ENCODE measurements around the gene SAMD9L.

Gene SAMD9L

DNA sequence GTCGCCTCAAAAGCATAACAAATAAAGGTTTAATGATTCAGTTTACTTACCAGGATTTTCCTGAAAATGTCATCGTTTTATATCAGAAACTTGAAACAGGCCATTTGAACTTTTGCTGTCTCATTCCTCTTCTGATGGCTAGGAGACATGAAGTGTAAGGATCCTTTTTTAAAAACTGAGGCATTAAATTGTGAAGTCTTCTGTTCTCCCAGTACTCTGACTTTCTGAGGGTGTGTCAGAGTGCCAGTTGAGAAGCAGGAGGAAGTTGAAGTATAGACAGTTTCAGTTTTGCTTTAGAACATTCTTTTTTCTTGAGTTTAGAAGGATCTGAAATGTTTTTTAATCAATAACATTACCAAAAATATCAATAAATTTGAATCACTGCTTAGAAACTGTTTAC, at the start of gene SAMD9L:
Gene SAMD9L, minus strand, starts transcription at position 242 of the 400 bp plus-strand sequence. CDS start 12,414 bp downstream, outside the sequence.
- Histone ChIP-seq H3K4me3 (ENCODE audit: low read length) (no peak within 1 kb of the TSS), H3K4me1 (ENCODE audit: control insufficient read depth, insufficient read depth, low read length) (peaks cover 11% of the 10 kb centered on the region), H3K27me3 (ENCODE audit: control insufficient read depth, insufficient read depth, low read length) (no peaks in the 10 kb centered on the region), H3K9me3 (ENCODE audit: control insufficient read depth, low read length) (no peaks in the 10 kb centered on the region), H3K36me3 (ENCODE audit: control insufficient read depth, insufficient read depth, low read length) (peaks cover under 1% of the 10 kb centered on the region), H3K9ac (ENCODE audit: low read length) (peak within 1 kb of the TSS; percentile 56)

DNA sequence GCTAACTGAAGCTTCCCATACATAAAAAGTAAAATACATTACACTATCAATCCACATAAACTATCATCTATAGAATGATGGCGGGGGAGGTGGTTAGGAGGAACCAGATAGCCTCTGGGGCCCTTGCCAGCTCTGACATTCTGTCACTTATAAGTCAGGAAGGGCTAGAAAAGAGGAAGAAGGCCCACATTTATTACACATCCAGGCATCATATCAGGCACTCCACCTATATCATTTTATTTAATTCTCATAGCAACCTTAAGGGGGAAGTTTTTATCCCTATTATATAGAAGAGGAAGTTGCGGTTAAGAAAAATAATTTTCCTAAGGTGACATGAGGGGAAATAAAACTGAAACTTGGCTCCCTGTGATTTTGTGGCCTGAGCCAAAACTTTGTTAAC, 48.2 kb upstream of the SAMD9L start:
- Histone ChIP-seq H3K27me3 (ENCODE audit: control insufficient read depth, insufficient read depth, low read length) (no peaks in the 10 kb centered on the region), H3K4me1 (ENCODE audit: control insufficient read depth, insufficient read depth, low read length) (peaks cover 13% of the 10 kb centered on the region), H3K9me3 (ENCODE audit: control insufficient read depth, low read length) (no peaks in the 10 kb centered on the region), H3K9ac (ENCODE audit: low read length) (no peak overlapping the region), H3K4me3 (ENCODE audit: low read length) (no peak overlapping the region), H3K36me3 (ENCODE audit: control insufficient read depth, insufficient read depth, low read length) (no peaks in the 10 kb centered on the region)

- Histone ChIP-seq H3K4me3 (ENCODE audit: low read length) (no peak overlapping the region), H3K27me3 (ENCODE audit: control insufficient read depth, insufficient read depth, low read length) (no peaks in the 10 kb centered on the region), H3K36me3 (ENCODE audit: control insufficient read depth, insufficient read depth, low read length) (no peaks in the 10 kb centered on the region), H3K9ac (ENCODE audit: low read length) (no peak overlapping the region), H3K9me3 (ENCODE audit: control insufficient read depth, low read length) (no peaks in the 10 kb centered on the region), H3K4me1 (ENCODE audit: control insufficient read depth, insufficient read depth, low read length) (peaks cover 13% of the 10 kb centered on the region)
Measured at GRCh38 chr7:93194386-93194785, 46.2 kb upstream of the SAMD9L start.

DNA sequence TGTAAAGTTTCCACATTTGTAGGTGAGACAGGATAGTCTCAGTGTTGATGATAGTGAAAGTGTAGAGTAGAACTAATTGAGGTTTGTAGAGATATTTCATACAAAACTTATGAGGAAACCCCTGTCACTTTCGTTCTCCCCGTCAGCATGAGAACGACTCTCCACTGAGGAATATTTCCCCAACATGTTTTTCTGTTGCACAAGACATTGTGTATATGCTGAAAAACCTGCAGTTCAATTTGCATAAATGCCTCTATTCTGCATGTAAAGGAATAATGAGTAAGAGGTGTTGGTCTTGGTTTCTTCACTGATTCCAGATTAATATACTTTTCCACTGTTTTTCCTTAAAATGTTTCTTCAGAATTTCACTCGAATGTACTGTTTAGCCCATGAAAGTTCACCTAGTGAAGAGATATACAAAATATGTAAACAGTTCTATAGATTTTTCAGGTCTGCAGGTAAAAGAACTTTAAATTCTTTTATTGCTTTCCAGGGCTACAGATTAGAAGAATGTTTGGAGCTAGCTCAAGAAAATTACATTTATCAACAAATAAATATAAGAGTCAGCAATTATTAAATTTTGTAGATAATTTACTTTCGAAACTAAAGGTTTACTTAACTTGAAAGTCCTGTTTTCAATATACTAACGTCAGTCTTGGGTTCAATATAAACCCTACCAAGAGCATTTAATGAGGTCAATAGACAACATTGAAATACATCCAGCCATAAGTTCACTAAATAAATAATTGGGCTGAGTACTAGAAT, 40.9 kb upstream of the SAMD9L start:
- peaks cover 3% of the 10 kb centered on the region for H3K27me3 ChIP-seq (ENCODE audit: control insufficient read depth, insufficient read depth, low read length)
- H3K4me3 ChIP-seq (ENCODE audit: low read length): no peak overlapping the region
- H3K4me1 ChIP-seq (ENCODE audit: control insufficient read depth, insufficient read depth, low read length): no peaks in the 10 kb centered on the region
- no peaks in the 10 kb centered on the region for H3K9me3 ChIP-seq (ENCODE audit: control insufficient read depth, low read length)
- H3K36me3 ChIP-seq (ENCODE audit: control insufficient read depth, insufficient read depth, low read length): no peaks in the 10 kb centered on the region
- no peak overlapping the region for H3K9ac ChIP-seq (ENCODE audit: low read length)

- Histone ChIP-seq H3K27me3 (ENCODE audit: control insufficient read depth, insufficient read depth, low read length) (peaks cover 3% of the 10 kb centered on the region), H3K4me3 (ENCODE audit: low read length) (no peak overlapping the region), H3K36me3 (ENCODE audit: control insufficient read depth, insufficient read depth, low read length) (no peaks in the 10 kb centered on the region), H3K9ac (ENCODE audit: low read length) (no peak overlapping the region), H3K9me3 (ENCODE audit: control insufficient read depth, low read length) (no peaks in the 10 kb centered on the region), H3K4me1 (ENCODE audit: control insufficient read depth, insufficient read depth, low read length) (no peaks in the 10 kb centered on the region)
Measured at GRCh38 chr7:93185303-93186027, 37.3 kb upstream of the SAMD9L start.

DNA sequence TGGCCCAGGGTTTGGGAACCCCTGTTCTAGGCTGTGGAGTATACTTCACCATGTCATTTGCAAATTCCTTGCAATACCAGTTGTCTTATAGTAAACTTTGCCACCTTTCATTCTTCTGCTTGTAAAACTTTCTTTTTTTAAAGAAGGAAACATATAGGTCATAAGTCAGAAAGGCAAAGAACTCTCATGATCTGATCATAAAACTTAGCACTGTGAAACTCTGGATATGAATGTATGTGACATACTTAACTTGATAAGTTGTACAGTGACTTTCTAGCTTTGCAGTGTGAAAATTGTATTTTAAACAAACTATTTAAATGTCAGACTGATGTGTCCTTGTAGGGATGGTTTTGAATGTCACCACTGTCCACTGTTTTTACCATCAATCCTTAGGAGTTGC, 31.0 kb upstream of the SAMD9L start:
- H3K27me3 ChIP-seq (ENCODE audit: control insufficient read depth, insufficient read depth, low read length): no peaks in the 10 kb centered on the region
- H3K36me3 ChIP-seq (ENCODE audit: control insufficient read depth, insufficient read depth, low read length): no peaks in the 10 kb centered on the region
- H3K4me1 ChIP-seq (ENCODE audit: control insufficient read depth, insufficient read depth, low read length): no peaks in the 10 kb centered on the region
- H3K9me3 ChIP-seq (ENCODE audit: control insufficient read depth, low read length): no peaks in the 10 kb centered on the region
- H3K4me3 ChIP-seq (ENCODE audit: low read length): no peak overlapping the region
- no peak overlapping the region for H3K9ac ChIP-seq (ENCODE audit: low read length)

- H3K36me3 ChIP-seq (ENCODE audit: control insufficient read depth, insufficient read depth, low read length): no peaks in the 10 kb centered on the region
- H3K9ac ChIP-seq (ENCODE audit: low read length): no peak overlapping the region
- no peaks in the 10 kb centered on the region for H3K9me3 ChIP-seq (ENCODE audit: control insufficient read depth, low read length)
- no peak overlapping the region for H3K4me3 ChIP-seq (ENCODE audit: low read length)
- H3K27me3 ChIP-seq (ENCODE audit: control insufficient read depth, insufficient read depth, low read length): no peaks in the 10 kb centered on the region
- no peaks in the 10 kb centered on the region for H3K4me1 ChIP-seq (ENCODE audit: control insufficient read depth, insufficient read depth, low read length)
Measured at GRCh38 chr7:93178213-93178612, 30.0 kb upstream of the SAMD9L start.

DNA sequence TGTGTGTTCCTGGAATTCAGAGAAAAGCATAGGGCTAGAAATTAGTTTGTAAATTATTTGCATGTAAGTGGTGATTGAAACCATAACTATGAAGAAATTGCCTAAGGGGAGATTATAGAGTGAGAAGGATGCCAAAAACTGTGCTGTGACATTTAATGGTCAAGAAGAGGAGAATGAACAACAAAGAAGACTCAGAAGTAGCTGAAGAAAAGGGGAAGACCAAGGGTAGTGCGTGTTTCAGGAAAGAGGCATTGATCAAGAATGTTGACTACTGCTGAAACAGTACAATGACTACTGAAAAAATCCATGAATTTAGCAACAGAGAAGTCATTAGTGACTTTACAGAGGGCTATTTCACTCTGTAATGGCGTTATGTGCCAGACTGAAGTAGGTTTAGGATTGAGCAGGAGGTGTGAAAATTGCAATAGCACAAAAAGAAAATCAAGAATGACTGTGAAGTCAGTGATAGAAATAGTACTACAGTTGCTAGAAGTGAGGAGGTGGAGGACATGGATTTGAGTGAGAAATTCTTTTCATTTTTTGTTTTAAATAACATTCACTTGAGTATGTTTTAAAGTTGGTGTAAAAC, 28.9 kb upstream of the SAMD9L start:
- Histone ChIP-seq H3K4me3 (ENCODE audit: low read length) (no peak overlapping the region), H3K27me3 (ENCODE audit: control insufficient read depth, insufficient read depth, low read length) (no peaks in the 10 kb centered on the region), H3K9ac (ENCODE audit: low read length) (no peak overlapping the region), H3K4me1 (ENCODE audit: control insufficient read depth, insufficient read depth, low read length) (no peaks in the 10 kb centered on the region), H3K9me3 (ENCODE audit: control insufficient read depth, low read length) (no peaks in the 10 kb centered on the region), H3K36me3 (ENCODE audit: control insufficient read depth, insufficient read depth, low read length) (no peaks in the 10 kb centered on the region)

GRCh38 chr7:93175219-93175618, 27.0 kb upstream of the SAMD9L start:
- H3K36me3 ChIP-seq (ENCODE audit: control insufficient read depth, insufficient read depth, low read length): no peaks in the 10 kb centered on the region
- no peak overlapping the region for H3K4me3 ChIP-seq (ENCODE audit: low read length)
- no peak overlapping the region for H3K9ac ChIP-seq (ENCODE audit: low read length)
- H3K4me1 ChIP-seq (ENCODE audit: control insufficient read depth, insufficient read depth, low read length): no peaks in the 10 kb centered on the region
- no peaks in the 10 kb centered on the region for H3K27me3 ChIP-seq (ENCODE audit: control insufficient read depth, insufficient read depth, low read length)
- peaks cover 6% of the 10 kb centered on the region for H3K9me3 ChIP-seq (ENCODE audit: control insufficient read depth, low read length)

DNA sequence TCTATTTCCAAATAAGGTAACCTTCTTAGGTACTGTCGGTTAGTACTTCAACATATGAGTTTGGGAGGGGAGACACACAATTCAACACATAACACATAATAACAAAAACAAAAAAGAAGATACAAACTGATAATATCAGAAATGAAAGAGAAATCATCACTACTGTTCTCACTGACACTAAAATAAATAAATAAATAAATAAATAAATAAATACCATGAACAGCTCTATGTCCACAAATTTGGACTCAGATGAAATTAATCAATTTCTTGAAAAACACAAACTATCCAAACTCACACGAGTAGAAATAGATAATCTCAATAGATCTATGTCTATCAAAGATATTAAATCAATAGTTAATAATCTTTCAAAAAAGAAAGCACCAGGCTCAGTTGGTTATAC, 24.5 kb upstream of the SAMD9L start:
- no peaks in the 10 kb centered on the region for H3K36me3 ChIP-seq (ENCODE audit: control insufficient read depth, insufficient read depth, low read length)
- H3K4me3 ChIP-seq (ENCODE audit: low read length): no peak overlapping the region
- no peaks in the 10 kb centered on the region for H3K27me3 ChIP-seq (ENCODE audit: control insufficient read depth, insufficient read depth, low read length)
- no peak overlapping the region for H3K9ac ChIP-seq (ENCODE audit: low read length)
- H3K9me3 ChIP-seq (ENCODE audit: control insufficient read depth, low read length): peaks cover 6% of the 10 kb centered on the region
- H3K4me1 ChIP-seq (ENCODE audit: control insufficient read depth, insufficient read depth, low read length): no peaks in the 10 kb centered on the region

DNA sequence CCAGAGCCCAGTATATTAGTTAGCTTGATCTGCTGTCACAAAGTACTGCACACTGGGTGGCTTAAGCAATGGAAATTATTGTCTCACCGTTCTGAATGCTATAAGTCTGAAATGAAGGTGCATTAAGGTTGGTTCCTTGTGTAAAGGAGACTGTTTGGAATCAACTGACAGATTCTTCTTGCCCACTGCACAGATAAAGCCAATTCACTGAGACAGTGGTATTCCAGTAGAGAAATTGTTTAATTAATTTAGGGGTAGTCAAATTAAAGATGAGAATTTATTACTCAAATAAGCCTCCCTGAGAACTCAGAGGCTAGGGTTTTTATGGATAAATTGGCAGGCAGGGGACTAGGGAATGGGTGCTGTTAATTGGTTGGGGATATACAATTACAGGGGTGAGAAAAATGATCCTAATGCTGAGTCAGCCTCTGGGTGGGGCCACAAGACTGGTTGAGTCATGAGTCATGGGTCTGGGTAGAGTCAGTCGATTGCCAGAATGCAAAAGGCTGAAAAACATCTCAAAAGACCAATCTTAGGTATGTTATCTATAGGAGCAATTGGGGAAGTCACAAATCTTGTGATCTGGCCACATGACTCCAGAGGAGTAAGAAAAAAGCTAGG, 23.5 kb upstream of the SAMD9L start:
- no peaks in the 10 kb centered on the region for H3K27me3 ChIP-seq (ENCODE audit: control insufficient read depth, insufficient read depth, low read length)
- peaks cover 6% of the 10 kb centered on the region for H3K9me3 ChIP-seq (ENCODE audit: control insufficient read depth, low read length)
- H3K9ac ChIP-seq (ENCODE audit: low read length): no peak overlapping the region
- no peaks in the 10 kb centered on the region for H3K4me1 ChIP-seq (ENCODE audit: control insufficient read depth, insufficient read depth, low read length)
- no peaks in the 10 kb centered on the region for H3K36me3 ChIP-seq (ENCODE audit: control insufficient read depth, insufficient read depth, low read length)
- H3K4me3 ChIP-seq (ENCODE audit: low read length): no peak overlapping the region

DNA sequence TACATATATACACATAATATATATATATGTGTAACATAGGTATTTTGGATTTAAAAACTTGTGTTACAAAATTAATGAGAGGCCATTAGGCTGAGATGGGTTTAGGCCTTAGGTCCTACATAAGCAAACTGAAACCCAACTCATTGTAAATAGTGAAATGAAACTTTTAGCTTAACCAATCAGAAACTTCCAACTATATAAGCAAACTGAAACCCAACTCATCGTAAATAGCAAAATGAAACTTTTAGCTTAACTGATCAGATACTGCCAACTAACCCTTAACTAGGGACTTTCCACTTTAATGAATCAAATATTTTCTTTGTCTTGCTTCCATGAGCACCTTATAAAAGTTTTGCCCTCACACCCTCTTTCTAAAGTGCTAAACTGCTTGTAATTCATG, 17.3 kb upstream of the SAMD9L start:
- H3K9ac ChIP-seq (ENCODE audit: low read length): no peak overlapping the region
- no peaks in the 10 kb centered on the region for H3K27me3 ChIP-seq (ENCODE audit: control insufficient read depth, insufficient read depth, low read length)
- no peaks in the 10 kb centered on the region for H3K36me3 ChIP-seq (ENCODE audit: control insufficient read depth, insufficient read depth, low read length)
- H3K9me3 ChIP-seq (ENCODE audit: control insufficient read depth, low read length): no peaks in the 10 kb centered on the region
- H3K4me3 ChIP-seq (ENCODE audit: low read length): no peak overlapping the region
- no peaks in the 10 kb centered on the region for H3K4me1 ChIP-seq (ENCODE audit: control insufficient read depth, insufficient read depth, low read length)

All from mucosa of stomach (tissue), 1 donor.